Progenitor cell of endocrine pancreas (in vitro differentiated cells): ENCODE data around the gene NEGR1. TPM values are rescaled to one million over a fixed set of nuclear protein-coding genes. Genes with fewer than 3 reads are reported as not detected.

Experiments used
- DNase-seq: peaks from one replicate; pipeline ENCODE4 v3.0.0; 2021; ENCODE audit warnings: low spot score; ENCODE audit not compliant: unreplicated experiment
- H3K27ac Mint-ChIP-seq: 2 replicates; pipeline ENCODE4 v1.8.0; 2021; ENCODE audit warnings: mild to moderate bottlenecking, moderate library complexity, mixed read lengths
- H3K27me3 Mint-ChIP-seq: 2 replicates; pipeline ENCODE4 v1.8.0; 2021; ENCODE audit warnings: mixed read lengths
- H3K36me3 Mint-ChIP-seq: 2 replicates; pipeline ENCODE4 v1.8.0; 2022; ENCODE audit warnings: mixed read lengths; ENCODE audit not compliant: insufficient read depth
- H3K4me1 Mint-ChIP-seq: 2 replicates; pipeline ENCODE4 v1.8.0; 2021; ENCODE audit warnings: low read depth, mixed read lengths
- H3K4me3 Mint-ChIP-seq: 2 replicates; pipeline ENCODE4 v1.8.0; 2021; ENCODE audit warnings: low read depth, mild to moderate bottlenecking, moderate library complexity, mixed read lengths
- H3K9me3 Mint-ChIP-seq: 2 replicates; pipeline ENCODE4 v1.8.0; 2021; ENCODE audit warnings: low read depth, mixed read lengths
- total RNA-seq: library from RNA; stranded (reverse); gene quantifications from 2 replicates; pipeline ENCODE4 v1.2.1, GENCODE V29; 2021
- TF ChIP-seq, protein P1 (sequence below): fragments of 200-600 bp; sonication (generic); IDR thresholded peaks from one replicate; pipeline ENCODE4 v1.5.0; 2021; ENCODE audit warnings: antibody characterized with exemption, mild to moderate bottlenecking; ENCODE audit not compliant: unreplicated experiment

NEGR1 gene
- total RNA-seq, 1 donor from 2014 or later, result 3.1 TPM

DNA sequence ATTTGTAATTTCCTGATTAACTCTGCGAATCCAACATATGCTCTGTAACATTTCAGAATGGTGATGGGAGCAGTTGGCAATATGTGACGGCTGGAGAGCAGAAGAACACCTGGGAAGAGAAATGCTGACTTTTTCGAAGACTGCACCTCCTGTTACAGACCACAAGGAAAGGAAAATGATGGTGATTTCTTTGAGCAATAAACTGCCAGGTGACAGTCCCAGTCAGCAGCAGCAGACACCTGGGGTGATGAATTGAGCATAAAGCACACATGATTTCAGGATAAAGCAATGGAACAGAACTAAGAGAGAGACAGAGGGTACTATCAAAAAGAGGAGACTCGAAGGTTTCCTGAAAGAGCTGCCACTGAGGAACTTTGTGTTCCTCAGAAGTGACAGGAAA is 528.6 kb downstream of the NEGR1 start:
- DNase-seq, result no peak
- Mint-ChIP-seq H3K27ac (no peak overlapping the region), H3K9me3 (peaks cover 3% of the 10 kb centered on the region), H3K4me3 (no peak overlapping the region), H3K27me3 (peaks cover 5% of the 10 kb centered on the region), H3K36me3 (no peaks in the 10 kb centered on the region), H3K4me1 (peaks cover 3% of the 10 kb centered on the region)
- TF ChIP-seq, protein P1, sequence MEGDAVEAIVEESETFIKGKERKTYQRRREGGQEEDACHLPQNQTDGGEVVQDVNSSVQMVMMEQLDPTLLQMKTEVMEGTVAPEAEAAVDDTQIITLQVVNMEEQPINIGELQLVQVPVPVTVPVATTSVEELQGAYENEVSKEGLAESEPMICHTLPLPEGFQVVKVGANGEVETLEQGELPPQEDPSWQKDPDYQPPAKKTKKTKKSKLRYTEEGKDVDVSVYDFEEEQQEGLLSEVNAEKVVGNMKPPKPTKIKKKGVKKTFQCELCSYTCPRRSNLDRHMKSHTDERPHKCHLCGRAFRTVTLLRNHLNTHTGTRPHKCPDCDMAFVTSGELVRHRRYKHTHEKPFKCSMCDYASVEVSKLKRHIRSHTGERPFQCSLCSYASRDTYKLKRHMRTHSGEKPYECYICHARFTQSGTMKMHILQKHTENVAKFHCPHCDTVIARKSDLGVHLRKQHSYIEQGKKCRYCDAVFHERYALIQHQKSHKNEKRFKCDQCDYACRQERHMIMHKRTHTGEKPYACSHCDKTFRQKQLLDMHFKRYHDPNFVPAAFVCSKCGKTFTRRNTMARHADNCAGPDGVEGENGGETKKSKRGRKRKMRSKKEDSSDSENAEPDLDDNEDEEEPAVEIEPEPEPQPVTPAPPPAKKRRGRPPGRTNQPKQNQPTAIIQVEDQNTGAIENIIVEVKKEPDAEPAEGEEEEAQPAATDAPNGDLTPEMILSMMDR, result no peak

DNA sequence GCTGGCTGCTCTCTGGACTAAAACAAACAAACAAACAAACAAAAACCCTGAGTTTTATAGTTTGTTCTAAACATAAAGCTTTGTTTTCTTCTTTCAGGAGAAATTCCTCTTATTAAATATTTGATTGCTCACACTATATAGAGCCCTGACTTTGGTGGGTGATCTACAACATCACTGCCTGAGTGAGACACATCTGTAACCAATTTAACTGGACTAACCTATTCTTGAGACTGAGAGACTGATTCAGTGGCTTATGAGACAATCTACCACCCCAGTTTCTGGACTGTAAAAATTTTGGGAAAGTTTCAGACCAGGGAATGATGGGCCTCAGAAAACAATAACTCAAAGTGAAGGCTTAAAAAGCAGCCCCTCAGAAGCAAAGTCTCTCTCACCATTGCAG is 537.0 kb downstream of the NEGR1 start:
- no peak for DNase-seq
- Mint-ChIP-seq H3K4me1 (no peaks in the 10 kb centered on the region), H3K27me3 (no peaks in the 10 kb centered on the region), H3K4me3 (no peak overlapping the region), H3K9me3 (peaks cover 2% of the 10 kb centered on the region), H3K27ac (no peak overlapping the region), H3K36me3 (no peaks in the 10 kb centered on the region)
- TF ChIP-seq, protein P1, result no peak

DNA sequence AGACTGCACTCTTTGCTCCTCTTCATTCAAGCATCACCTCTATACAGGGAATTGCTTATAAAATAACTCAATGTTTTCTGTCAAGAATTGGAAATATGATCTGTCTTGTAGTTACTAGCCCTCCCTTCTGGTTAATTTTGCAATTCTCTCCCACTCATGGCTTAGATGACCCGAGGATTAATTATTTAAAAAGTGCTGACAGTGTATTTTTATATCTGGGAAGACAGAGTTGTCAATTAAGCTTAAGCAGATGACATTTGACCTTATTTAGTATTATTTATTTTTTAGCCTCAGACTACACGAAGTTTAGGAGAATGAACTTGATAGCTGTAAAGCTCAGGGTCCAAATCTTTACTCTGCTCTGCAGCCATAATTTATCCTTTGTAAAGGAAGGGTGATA is 538.5 kb downstream of the NEGR1 start:
- Mint-ChIP-seq H3K9me3 (no peaks in the 10 kb centered on the region), H3K36me3 (no peaks in the 10 kb centered on the region), H3K27me3 (no peaks in the 10 kb centered on the region), H3K4me3 (no peak overlapping the region), H3K27ac (no peak overlapping the region), H3K4me1 (no peaks in the 10 kb centered on the region)
- DNase-seq, result no peak
- TF ChIP-seq, protein P1, result no peak

DNA sequence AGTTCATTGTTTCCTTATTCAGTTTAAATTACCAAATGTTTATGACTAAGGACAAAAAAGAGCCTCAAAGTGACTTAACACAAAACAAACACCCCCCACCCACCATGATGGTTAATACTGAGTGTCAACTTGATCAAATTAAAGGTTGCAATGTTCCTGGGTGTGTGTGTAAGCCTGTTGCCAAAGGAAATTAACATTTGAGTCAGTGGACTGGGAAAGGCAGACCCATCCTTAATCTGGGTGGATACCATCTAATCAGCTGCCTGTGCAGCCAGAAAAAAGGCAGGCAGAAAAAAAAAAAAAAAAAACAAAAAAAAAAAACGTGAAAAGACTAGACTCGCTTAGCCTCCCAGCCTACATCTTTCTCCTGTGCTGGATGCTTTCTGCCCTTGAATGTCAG is 543.4 kb downstream of the NEGR1 start:
- H3K27ac Mint-ChIP-seq, result no peak overlapping the region
- no peaks in the 10 kb centered on the region for H3K27me3 Mint-ChIP-seq
- no peaks in the 10 kb centered on the region for H3K9me3 Mint-ChIP-seq
- H3K36me3 Mint-ChIP-seq, result no peaks in the 10 kb centered on the region
- no peak overlapping the region for H3K4me3 Mint-ChIP-seq
- TF ChIP-seq, protein P1, result no peak
- no peak for DNase-seq
- no peaks in the 10 kb centered on the region for H3K4me1 Mint-ChIP-seq

DNA sequence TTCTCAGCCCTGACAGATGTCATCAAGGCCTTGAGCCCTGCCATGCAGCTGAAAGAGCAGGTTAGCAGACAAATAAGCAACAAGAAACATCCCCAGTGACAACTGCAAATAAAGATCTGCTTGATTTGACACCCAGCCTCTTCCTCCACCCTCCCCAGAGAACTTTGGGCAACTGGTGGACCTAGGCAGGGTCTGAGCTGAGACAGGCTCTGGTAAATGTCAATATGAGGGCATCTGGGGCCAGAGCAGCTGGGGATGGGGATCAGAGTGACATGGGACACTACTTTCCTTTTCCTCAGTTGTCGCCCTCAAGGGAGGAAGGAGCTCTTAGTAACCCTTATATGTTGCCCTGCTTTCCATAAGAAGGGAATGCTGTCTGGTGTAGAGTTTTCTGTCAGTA is 544.1 kb downstream of the NEGR1 start:
- no peaks in the 10 kb centered on the region for H3K27me3 Mint-ChIP-seq

More for the DNA sequence above, 544.1 kb downstream of the NEGR1 start:
- H3K4me3 Mint-ChIP-seq, result no peak overlapping the region
- no peaks in the 10 kb centered on the region for H3K4me1 Mint-ChIP-seq
- H3K27ac Mint-ChIP-seq, result no peak overlapping the region
- H3K9me3 Mint-ChIP-seq, result no peaks in the 10 kb centered on the region
- DNase-seq, result no peak
- no peaks in the 10 kb centered on the region for H3K36me3 Mint-ChIP-seq
- TF ChIP-seq, protein P1, result no peak
